HEK293 (cell line): ENCODE results near the gene IGLON5.

Experiments
- YY1 ChIP-seq: fragments of 450-650 bp; formaldehyde crosslinking; IDR thresholded peaks from 2 replicates; pipeline ENCODE4 v1.5.1; 2018; ENCODE audit warnings: missing biosample characterization, missing genetic modification characterization
- ZNF138 ChIP-seq: fragments of 450-650 bp; formaldehyde crosslinking; IDR thresholded peaks from 2 replicates; pipeline ENCODE4 v1.5.1; 2016; ENCODE audit warnings: missing biosample characterization, missing genetic modification characterization, borderline replicate concordance
- ZNF274 ChIP-seq, 2 experiments: fragments of 200-500 bp in 1 of 2; fragments of 450-650 bp in 1 of 2; sonication (Bioruptor generic) in 1 of 2; formaldehyde crosslinking in 1 of 2; IDR thresholded peaks; 2 replicates each; pipeline versions ENCODE4 v1.5.1 to v1.6.1; 2014 to 2016; ENCODE audit warnings: borderline replicate concordance in 1 of 2, inconsistent platforms in 1 of 2, low read length in 1 of 2, missing biosample characterization in 1 of 2, missing genetic modification characterization in 1 of 2
- ZNF510 ChIP-seq: fragments of 450-650 bp; formaldehyde crosslinking; IDR thresholded peaks from 2 replicates; pipeline ENCODE4 v1.5.1; 2018; ENCODE audit warnings: mild to moderate bottlenecking, missing genetic modification characterization, missing biosample characterization; ENCODE audit not compliant: insufficient replicate concordance
- ZNF792 ChIP-seq: fragments of 450-650 bp; formaldehyde crosslinking; IDR thresholded peaks from 2 replicates; pipeline ENCODE4 v1.5.1; 2016; ENCODE audit warnings: missing biosample characterization, missing genetic modification characterization
- TF ChIP-seq, protein P1 (sequence below): fragments of 450-650 bp; formaldehyde crosslinking; IDR thresholded peaks from 2 replicates; pipeline ENCODE4 v1.5.1; 2016; ENCODE audit warnings: missing biosample characterization, missing genetic modification characterization

GRCh38 chr19:51346742-51347141 lies 35.3 kb downstream of the IGLON5 start:
- TF ChIP-seq ZNF138 (tag by site-specific recombination) (no peak), YY1 (tag by site-specific recombination) (no peak), ZNF274 (IDR thresholded peaks at IDR 0.05; ENCODE audit: low read length) (no peak), ZNF274 (tag by site-specific recombination; IDR thresholded peaks at IDR 0.05; ENCODE audit: borderline replicate concordance) (no peak), ZNF510 (no peak), ZNF792 (tag by site-specific recombination) (no peak)
- TF ChIP-seq, protein P1, sequence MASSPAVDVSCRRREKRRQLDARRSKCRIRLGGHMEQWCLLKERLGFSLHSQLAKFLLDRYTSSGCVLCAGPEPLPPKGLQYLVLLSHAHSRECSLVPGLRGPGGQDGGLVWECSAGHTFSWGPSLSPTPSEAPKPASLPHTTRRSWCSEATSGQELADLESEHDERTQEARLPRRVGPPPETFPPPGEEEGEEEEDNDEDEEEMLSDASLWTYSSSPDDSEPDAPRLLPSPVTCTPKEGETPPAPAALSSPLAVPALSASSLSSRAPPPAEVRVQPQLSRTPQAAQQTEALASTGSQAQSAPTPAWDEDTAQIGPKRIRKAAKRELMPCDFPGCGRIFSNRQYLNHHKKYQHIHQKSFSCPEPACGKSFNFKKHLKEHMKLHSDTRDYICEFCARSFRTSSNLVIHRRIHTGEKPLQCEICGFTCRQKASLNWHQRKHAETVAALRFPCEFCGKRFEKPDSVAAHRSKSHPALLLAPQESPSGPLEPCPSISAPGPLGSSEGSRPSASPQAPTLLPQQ, result no peak
